ENCODE data around the gene LANCL2. TPM values are rescaled to one million over a fixed set of nuclear protein-coding genes. Genes with fewer than 3 reads are reported as not detected.
"Not testable (repeated sequence)": the region's sequence is repeated elsewhere in the genome, so short reads cannot be mapped to it uniquely, and the experiment has no call there.

Gene LANCL2
- total RNA-seq = 5.9 TPM
- long read RNA-seq, full-length matches to known transcripts = 4 of 8 reads
- long read RNA-seq, partial matches to known transcripts = 2 of 8 reads
- long read RNA-seq, other reads (novel, unspliced or antisense) = 2 of 8 reads

DNA sequence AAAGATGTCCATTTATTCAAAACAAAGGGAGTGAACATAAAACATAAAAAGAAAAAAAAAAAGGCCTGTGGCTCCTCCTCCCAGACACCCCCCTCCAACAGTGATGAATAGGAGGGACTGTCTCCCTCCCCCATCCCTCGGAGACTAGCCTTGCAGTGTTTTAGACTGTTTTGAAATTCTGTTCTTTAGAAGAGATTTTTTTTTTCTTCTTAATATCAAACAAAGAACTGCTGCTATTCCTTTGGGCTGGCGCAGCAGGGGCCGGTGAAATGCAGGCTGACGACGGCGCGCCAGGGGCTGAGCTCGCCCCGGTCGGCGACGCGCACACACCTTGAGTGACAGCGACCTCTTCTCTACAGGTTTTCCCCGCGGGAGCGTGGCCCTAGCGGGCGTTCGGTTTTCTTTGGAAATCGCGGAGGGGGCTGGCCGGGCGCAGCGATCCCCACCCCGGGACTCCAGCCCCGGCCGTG, at the start of gene LANCL2:
LANCL2 (plus strand) TSS at position 133 of the 470 bp plus-strand sequence. CDS start 689 bp downstream, outside the sequence.
- DNase-seq (ENCODE audit: low spot score) = no peak
- intact Hi-C loops (cut with DNase I) = loop anchor here (2.0 to 5.0 kb wide), 2 partner anchors 38 to 608 kb away; partner anchors contain the start of gene SEC61G

DNA sequence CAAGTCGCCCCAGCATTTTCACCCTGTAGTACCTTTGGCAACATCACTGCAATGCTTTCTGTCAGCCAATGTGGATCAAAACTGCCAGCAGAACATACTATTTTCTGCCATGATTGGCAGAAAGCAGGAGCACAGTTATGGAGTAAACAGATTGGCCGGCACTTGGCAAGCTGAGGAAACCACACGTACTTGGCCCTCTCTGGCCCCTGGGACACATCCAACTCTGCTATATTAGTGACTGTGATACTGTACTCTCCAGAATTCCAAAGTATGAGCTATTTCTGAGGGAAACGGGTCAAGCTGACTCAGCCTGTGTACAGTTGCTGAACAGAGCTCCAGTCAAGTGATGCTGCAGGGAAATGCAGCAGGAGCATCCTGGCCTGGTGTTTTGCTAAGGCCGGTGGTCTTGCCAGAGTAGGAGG, 39.8 kb upstream of the LANCL2 start:
- DNase-seq (ENCODE audit: low spot score) = peak; percentile 79
- intact Hi-C loops (cut with DNase I) = loop anchor here (2.0 kb wide), 1 partner anchor 19 kb away; no protein-coding TSS in a partner anchor

DNA sequence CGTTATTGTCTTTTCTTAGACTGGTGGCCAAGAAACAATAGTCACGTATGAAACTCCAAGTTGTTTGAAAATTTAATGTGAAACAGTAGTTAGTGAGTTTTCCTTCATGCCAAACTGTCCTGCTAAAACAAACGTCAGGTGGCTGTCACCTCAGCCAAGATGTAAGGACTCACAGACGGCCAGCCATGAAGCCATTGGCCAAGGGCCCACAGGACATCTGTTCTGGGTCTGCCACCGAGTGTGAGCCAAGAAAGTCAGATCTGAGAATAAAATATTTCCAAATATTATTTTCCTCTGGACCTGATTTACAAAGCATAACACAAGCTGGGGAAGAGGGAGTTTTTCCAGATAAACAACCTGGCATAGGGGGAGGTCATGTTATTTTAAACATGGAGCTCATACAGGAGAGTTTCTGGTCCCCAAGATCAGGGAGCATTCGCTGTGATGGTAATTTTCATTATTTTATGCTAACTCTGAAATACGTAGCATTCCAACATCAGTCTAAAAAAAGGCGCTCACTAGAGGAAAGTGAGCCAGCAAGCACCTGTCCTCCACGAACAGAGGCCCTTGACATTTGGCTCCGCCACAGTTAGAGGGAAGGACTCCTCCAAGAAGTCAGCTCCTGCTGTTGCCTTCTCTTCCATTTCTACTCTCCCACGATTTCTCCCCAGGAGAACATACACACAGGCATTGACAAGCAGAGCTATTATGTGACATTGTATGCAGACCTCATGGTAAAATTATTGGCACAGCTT, 38.9 kb upstream of the LANCL2 start:
- no peak for DNase-seq (ENCODE audit: low spot score)
- intact Hi-C loops (cut with DNase I) = loop anchor here (2.0 kb wide), 1 partner anchor 39 kb away; the partner anchor contains the start of gene LANCL2

- no peak for DNase-seq (ENCODE audit: low spot score)
- intact Hi-C loops (cut with DNase I) = loop anchor here (2.0 kb wide), 1 partner anchor 38 kb away; the partner anchor contains the start of gene LANCL2
These were observed 38.1 kb upstream of the LANCL2 start for GRCh38 chr7:55326945-55327626.

DNA sequence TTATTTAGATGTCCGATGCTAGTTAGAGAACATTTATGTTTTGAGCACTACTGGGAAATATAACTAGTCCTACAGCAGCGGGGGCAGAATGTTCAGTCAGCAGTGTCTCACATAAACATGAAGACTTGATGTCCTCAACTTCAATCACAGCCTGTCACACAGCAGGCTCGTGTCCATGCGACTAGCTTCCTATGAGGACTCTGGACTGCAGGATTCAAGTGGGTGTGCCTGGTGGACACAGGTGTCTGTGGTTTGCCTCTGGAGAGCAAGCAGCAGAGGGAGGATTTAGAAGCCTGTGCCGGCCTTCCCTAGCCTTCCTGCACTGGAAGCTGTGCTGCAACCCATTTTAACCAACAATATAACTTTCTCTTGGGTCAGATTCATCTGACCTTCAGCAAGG, 30.0 kb upstream of the LANCL2 start:
- no peak for DNase-seq (ENCODE audit: low spot score)
- intact Hi-C loops (cut with DNase I) = no loop called here

DNA sequence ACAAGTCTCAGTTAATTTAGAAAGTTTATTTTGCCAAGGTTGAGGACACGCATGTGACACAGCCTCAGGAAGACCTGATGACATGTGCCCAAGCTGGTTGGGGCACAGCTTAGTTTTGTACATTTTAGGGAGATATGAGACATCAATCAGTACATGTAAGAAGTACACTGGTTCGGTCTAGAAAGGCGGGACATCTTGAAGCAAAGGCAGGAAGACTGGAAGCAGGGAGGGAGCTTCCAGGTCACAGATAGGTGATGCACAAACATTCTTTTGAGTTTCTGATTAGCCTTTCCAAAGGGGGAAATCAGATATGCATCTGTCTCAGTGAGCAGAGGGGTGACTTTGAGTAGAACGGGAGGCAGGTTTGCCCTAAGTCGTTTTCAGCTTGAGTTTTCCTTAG, 29.4 kb upstream of the LANCL2 start:
- no peak for DNase-seq (ENCODE audit: low spot score)
- intact Hi-C loops (cut with DNase I) = no loop called here

DNA sequence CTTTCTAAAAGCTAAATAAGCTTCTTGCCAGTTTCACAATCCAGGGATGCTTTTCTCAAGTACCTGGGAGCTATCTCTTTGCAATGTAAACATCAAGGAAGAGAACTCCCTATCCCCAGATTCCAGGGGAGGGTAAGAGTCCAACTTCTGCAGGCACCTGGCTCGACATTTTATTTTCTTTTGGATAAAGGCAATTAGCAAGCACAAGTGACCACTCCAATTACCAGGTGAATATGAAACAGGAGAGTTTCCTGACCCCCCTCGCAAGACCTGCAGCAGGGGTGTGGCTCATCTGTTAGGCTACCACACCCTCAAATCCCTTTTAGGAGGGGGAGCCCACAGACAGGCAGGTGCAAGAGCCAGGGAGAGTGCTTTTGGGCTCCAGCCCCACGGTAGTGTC, 28.6 kb upstream of the LANCL2 start:
- DNase-seq (ENCODE audit: low spot score) = no peak
- intact Hi-C loops (cut with DNase I) = no loop called here

GRCh38 chr7:55339033-55340000, 25.8 kb upstream of the LANCL2 start:
- no peak for DNase-seq (ENCODE audit: low spot score)
- intact Hi-C loops (cut with DNase I) = no loop called here

DNA sequence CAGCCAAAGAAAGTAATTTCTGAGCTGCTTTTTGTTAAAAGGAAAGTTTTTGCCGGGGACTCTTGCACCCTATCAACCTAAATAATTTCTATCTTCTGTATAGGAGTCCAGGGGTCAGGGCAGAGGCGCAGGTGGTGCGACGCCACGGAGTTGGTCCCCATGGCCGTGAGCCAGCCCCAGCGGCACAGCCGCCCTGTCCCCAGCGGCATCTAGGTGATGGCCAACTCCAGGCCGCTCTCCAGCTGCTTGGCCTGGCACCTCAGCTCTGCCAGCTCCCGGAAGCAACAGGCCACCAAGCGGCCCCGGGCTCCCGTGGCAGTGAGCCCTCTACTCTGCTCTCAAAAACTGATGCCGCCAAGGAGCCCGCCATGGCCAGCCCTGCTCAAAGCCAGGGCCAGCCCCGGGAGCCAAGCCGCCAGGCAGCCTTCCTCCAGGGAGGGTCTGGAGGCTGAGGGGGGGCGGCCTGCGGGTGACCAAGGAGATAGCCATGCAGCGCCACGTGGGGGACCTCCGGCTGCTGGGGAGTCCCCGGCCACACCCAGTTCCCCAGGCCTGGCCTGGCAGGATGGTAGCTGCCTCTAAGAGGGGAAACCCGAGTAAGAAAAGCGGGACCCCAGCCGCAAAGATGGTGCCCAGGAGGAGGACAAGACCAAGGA, 22.8 kb upstream of the LANCL2 start:
- intact Hi-C loops (cut with DNase I) = no loop called here
- DNase-seq (ENCODE audit: low spot score) = no peak

DNA sequence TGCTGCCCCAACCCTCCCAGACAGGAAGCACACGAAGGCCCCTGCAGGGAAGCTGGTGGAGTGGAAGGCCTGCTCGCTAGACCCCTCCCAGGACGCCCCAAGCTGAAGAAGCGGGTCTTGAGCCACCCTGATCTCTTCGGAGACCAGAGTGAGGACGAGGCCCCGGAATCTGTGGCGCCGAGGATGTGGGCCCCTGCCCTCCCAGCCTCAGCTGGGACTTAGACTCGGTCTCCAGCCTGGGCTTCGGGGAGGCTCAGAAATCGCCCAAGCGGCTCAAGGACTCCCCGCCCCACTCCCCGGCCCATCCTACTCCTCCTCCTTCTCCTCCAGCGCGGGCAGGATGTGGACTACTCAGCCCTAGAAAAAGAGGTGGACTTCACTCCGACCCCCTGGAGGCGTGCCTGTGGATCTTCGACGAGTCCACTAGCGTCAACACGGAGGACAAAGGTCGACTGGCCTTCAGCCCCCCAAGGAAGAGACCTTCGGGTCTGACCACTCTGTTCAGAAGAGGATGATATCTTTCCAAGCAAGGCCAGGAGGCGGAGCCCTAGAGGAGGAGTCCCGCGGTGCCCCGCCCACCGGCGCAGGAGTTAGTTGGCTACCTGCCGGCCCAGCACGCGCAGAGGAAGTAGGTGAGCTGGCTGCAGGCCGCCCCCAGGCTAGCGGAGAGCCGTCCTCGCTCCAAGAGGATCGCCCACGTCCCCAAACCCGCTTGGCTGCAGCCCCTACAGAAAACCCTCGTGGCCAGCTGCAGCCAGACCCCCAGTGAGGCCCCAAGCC, 21.9 kb upstream of the LANCL2 start:
- intact Hi-C loops (cut with DNase I) = no loop called here
- no peak for DNase-seq (ENCODE audit: low spot score)

GRCh38 chr7:55343860-55344606, 21.1 kb upstream of the LANCL2 start:
- DNase-seq (ENCODE audit: low spot score) = no peak
- intact Hi-C loops (cut with DNase I) = no loop called here

DNA sequence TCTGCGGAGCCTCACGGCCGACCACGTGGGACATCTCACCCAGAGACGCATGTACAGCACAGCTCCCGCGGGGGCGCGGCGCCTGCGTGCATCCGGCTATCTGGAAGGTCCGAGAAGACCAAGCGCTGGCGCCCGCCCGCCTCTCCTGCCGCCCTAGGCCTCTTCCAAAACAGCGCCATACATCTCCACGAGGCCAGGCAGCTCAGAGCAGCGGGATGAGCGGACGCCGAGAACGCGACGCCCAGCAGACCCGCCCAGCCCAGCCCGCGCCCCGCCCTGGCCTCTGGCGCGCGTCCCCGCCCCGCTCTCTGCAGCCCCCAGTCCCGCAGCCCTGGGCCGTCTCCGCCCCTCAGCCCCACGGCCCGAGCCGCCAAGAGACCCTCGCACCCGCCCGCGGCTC, 20.3 kb upstream of the LANCL2 start:
- intact Hi-C loops (cut with DNase I) = no loop called here
- no peak for DNase-seq (ENCODE audit: low spot score)

- no peak for DNase-seq (ENCODE audit: low spot score)
- intact Hi-C loops (cut with DNase I) = no loop called here
These were observed 19.8 kb upstream of the LANCL2 start for GRCh38 chr7:55345292-55345691.

DNA sequence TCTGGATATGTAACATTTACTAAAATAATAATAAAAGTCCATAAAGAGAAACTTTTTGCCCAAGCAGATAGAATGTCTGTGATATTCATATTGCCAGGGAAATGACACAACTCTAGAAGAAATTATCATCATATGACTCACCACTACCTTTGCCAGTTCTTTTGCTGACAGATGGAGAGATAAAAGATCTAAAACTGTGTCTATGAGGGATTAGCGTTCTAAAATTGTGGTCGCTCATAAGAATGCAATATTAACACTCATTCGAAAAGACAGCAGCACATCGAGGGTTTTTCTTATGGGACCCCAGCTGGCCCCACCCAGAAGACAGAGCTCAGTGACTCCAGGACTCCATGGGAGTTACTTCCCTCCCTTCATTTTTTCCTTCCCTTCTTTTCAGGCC, 16.6 kb upstream of the LANCL2 start:
- intact Hi-C loops (cut with DNase I) = no loop called here
- no peak for DNase-seq (ENCODE audit: low spot score)

- intact Hi-C loops (cut with DNase I) = no loop called here
- DNase-seq (ENCODE audit: low spot score) = no peak
These were observed 16.0 kb upstream of the LANCL2 start for GRCh38 chr7:55349121-55349520.

DNA sequence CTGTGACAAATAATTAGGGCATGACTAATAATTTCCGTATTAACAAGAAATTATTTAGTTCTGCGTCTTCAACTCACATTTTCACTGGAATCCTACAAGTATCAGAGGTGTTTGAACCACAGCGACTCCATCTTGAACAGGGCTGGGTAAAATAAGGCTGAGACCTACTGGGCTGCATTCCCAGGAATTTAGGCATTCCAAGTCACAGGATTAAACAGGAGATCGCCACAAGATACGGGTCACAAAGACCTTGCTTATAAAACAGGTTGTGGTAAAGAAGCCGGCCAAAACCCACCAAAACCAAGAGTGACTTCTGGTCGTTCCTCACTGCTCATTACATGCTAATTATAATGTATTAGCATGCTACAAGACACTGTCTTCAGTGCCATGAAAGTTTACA, 14.9 kb upstream of the LANCL2 start:
- intact Hi-C loops (cut with DNase I) = no loop called here
- no peak for DNase-seq (ENCODE audit: low spot score)

GRCh38 chr7:55351263-55351662, 13.9 kb upstream of the LANCL2 start:
- intact Hi-C loops (cut with DNase I) = no loop called here
- DNase-seq (ENCODE audit: low spot score) = no peak

DNA sequence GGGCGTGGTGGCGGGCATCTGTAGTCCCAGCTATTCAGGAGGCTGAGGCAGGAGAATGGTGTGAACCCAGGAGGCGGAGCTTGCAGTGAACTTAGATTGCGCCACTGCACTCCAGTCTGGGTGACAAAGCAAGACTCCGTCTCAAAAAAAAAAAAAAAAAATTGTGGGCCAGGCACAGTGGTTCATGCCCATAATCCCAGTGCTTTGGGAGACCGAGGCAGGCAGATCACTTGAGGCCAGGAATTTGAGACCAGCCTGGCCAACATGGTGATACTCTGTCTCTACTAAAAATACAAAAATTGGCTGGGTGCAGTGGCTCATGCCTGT, 12.2 kb upstream of the LANCL2 start:
- intact Hi-C loops (cut with DNase I); DNase-seq (ENCODE audit: low spot score): not testable (repeated sequence)

All from cardiac septum (tissue), 1 donor.